Esophagus squamous epithelium (tissue), 4 donors: ENCODE measurements around the gene UIMC1.

Experiments
- CTCF ChIP-seq, 6 experiments: fragments of 450-650 bp in 4 of 6; fragments of 200-600 bp in 2 of 6; sonication (generic) in 2 of 6; IDR thresholded peaks; one replicate each; pipeline ENCODE4 v1.5.1; 2016 to 2019; ENCODE audit warnings: antibody characterized with exemption in 6 of 6, mild to moderate bottlenecking in 4 of 6, moderate library complexity in 4 of 6
- POLR2A ChIP-seq, 4 donors: fragments of 450-650 bp; IDR thresholded peaks; one replicate each; pipeline ENCODE4 v1.6.1; 2017; ENCODE audit warnings: antibody characterized with exemption in 4 of 4, mild to moderate bottlenecking in 4 of 4, moderate library complexity in 3 of 4

- TF ChIP-seq POLR2A (IDR thresholded peaks at IDR 0.05) (no peak), CTCF (IDR thresholded peaks at IDR 0.05) (no peak)
These were observed 36.5 kb upstream of the UIMC1 start for GRCh38 chr5:177043114-177043513.
